22Rv1 (cell line): Measurements from ENCODE around the gene LTBP2.

Experiments used
- CTCF ChIP-seq: fragments of 450-650 bp; IDR thresholded peaks from 2 replicates; pipeline ENCODE4 v1.5.1; 2017; ENCODE audit warnings: mild to moderate bottlenecking
- ZFX ChIP-seq: fragments of 450-650 bp; IDR thresholded peaks from 2 replicates; pipeline ENCODE4 v1.6.1; 2017; ENCODE audit warnings: antibody characterized with exemption, borderline replicate concordance

GRCh38 chr14:74610866-74611649 lies 979 bp downstream of the LTBP2 start:
- TF ChIP-seq CTCF (no peak), ZFX (no peak)
